Kidney glomerular epithelial cell (primary cell): Measurements from ENCODE around the gene HTN3.
"Not testable (repeated sequence)": the region's sequence is repeated elsewhere in the genome, so short reads cannot be mapped to it uniquely, and the experiment has no call there.

Source experiments
- DNase-seq: peaks from one replicate; lab custom pipeline; 2025; lab: John Stamatoyannopoulos, UW

Gene HTN3

DNA sequence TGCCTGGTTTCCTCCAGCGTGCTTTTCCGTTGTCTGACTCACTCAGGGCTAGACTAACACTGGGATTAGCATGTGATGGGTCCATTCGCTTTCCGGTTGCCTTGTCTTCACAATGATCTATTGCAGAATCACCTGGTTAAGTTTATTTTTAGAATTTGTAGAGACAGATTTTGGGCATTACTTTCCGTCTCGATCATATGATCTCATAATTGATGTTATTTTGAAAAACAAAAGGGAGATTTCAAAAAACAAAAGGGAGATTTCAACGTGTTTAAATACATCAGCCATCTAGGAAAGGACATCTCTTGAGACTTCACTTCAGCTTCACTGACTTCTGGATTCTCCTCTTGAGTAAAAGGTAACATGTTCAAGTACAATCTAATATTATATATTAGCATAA lies at the start of gene HTN3:
Gene HTN3, plus strand, starts transcription at position 301 of the 400 bp plus-strand sequence. CDS start 2,282 bp downstream, outside the sequence.
- not testable (repeated sequence) for DNase-seq

- peak; percentile 42 for DNase-seq
Measured at GRCh38 chr4:69984030-69984443, 44.2 kb upstream of the HTN3 start.

GRCh38 chr4:69986663-69987062 lies 41.6 kb upstream of the HTN3 start:
- no peak for DNase-seq

DNA sequence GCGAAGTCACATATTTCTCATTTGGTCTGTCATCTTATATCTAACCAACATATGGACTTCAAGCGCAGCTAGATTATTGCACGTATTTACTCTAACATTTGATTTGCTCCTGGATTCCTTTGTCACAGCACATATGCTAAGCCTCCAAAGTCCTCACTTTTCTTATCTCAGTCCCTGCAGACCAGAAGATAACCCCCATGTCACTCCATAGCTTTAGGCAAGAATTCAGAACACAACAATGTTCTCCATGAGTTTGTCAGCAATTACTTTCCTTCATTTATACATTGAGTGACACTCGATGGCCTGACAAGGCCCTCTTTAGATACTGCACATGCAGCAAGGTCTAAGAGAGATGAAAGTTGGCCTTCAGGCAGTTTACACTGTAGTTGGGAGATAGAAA lies 37.2 kb upstream of the HTN3 start:
- no peak for DNase-seq

- DNase-seq = no peak
Measured at GRCh38 chr4:69994782-69995181, 33.5 kb upstream of the HTN3 start.

- no peak for DNase-seq
Measured at GRCh38 chr4:69995526-69996016, 32.7 kb upstream of the HTN3 start, which contains the start of gene STATH. STATH (plus strand) TSS chr4:69995966; CDS start chr4:69998438, 2,472 bp downstream.

DNA sequence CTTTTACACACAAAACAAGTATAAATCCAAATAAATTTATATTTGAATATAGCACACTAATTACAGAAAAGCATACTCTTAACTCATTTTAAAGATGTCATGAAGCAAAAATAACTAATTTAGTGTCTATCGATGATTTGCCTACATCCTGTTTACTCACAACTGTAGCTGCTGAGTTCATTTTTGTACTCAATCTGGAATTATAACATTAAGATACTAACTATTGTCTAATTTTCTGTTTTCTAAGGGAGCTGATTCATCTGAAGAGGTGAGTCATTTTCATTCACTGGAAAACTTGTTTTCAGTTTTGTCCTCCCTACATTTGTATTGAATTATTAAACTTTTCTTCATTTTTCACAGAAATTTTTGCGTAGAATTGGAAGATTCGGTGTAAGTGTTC lies 28.8 kb upstream of the HTN3 start:
- DNase-seq = peak; percentile 6

DNA sequence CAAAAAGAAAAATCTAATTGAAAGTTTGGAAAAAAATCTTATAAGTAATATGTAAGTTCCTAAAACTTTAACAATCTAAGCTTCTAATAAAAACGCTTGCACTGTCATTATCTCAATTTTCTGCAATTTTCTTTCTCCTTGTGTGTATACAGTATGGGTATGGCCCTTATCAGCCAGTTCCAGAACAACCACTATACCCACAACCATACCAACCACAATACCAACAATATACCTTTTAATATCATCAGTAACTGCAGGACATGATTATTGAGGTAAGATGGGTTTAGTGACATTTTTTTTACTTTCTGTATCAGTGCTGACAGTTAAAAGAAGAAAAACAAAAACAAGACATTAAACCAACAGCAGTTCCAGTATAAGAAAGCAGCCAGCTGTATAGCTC lies 27.5 kb upstream of the HTN3 start:
- DNase-seq = no peak

DNA sequence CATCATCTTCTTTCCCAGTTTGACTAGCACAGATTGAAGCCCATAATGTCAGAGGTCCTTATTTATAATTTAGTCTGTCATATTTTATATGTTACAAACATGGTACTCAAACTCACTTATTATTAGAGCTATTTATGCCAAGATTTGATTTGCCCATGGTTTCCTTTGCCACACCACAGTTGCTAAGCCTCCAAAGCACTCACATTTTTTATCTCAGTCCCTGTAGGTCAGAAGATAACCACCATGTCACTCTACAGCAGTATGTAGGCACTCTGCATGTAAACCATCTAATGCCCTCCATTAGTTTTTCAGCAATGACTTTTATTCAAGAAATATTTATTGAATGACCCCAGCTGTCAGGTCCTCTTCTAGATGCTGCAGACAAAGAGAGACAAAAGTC lies 25.8 kb upstream of the HTN3 start:
- DNase-seq = no peak

DNA sequence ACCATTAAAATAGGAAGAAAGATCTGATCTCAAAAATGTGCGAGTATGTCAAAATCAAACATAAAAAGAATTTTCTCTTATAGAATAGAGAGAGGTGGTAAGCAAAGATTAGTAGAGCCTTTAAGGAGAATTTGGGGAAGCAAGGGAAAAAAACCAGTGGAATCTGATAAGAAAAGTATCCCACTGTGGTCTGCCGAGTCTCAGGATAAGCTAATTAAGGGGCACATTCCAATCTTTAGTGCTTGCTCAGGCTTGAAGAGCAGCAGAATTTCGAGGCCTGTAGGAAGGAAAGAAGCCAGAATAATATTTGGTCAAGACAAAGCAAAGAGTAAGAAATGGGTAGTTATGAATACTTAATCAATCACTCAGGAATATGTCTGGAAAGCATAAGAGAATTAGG lies 19.5 kb upstream of the HTN3 start:
- DNase-seq = no peak

- DNase-seq = not testable (repeated sequence)
Measured at GRCh38 chr4:70019006-70019405, 9.3 kb upstream of the HTN3 start.

- no peak for DNase-seq
Measured at GRCh38 chr4:70023218-70023617, 5.0 kb upstream of the HTN3 start.

- no peak for DNase-seq
Measured at GRCh38 chr4:70027011-70027410, 1.2 kb upstream of the HTN3 start.

GRCh38 chr4:70037559-70037958 lies 9.3 kb downstream of the HTN3 start:
- not testable (repeated sequence) for DNase-seq

- DNase-seq = not testable (repeated sequence)
Measured at GRCh38 chr4:70039928-70040327, 11.7 kb downstream of the HTN3 start.

- no peak for DNase-seq
Measured at GRCh38 chr4:70041652-70042286, 13.5 kb downstream of the HTN3 start.

DNA sequence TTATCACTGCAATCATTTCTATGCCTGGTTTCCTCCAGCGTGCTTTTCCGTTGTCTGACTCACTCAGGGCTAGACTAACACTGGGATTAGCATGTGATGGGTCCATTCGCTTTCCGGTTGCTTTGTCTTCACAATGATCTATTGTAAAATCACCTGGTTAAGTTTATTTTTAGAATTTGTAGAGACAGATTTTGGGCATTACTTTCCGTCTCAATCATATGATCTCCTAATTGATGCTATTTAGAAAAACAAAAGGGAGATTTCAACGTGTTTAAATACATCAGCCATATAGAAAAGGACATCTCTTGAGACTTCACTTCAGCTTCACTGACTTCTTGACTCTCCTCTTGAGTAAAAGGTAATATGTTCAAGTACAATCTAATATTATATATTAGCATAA lies 21.9 kb downstream of the HTN3 start, which contains the start of gene HTN1:
Gene HTN1, plus strand, starts transcription at position 301 of the 400 bp plus-strand sequence. CDS start 2,639 bp downstream, outside the sequence.
- DNase-seq = not testable (repeated sequence)

GRCh38 chr4:70056534-70056933 lies 28.3 kb downstream of the HTN3 start:
- not testable (repeated sequence) for DNase-seq

DNA sequence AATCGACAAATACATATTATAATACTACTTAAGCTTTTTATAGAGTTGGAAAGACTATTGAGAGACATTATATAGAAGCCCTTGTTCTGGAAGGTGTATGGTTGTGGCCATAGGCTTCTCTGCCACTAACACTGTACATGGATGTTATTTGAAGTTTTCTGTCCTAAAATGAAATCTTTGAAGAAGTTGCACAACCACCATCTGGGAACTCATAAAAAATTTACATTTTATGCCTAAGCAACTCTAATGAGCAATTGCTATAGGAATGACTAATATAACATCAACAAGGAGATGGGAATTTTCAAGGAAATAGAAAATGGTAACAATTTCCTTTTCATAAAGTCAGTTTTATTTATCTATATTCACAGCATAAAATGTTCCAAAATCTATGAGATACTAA lies 29.4 kb downstream of the HTN3 start:
- no peak for DNase-seq

DNA sequence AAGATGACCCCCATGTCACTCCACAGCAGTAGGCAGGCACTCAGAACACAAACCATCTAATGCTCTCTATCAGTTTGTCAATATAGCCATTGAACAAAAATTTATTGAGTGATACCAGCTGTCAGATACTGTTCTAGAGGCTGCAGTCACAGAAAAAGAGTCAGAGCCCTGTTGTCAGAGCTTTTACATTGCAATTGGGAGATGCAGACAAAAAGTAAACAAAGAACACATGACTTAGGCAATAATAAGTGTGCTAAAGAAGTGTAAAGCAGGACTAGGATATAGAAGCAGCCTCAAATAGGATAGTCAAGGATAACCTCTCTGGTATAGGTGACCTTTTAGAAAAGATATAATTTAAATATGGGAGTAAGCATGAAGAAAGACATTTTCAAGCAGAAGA lies 30.9 kb downstream of the HTN3 start:
- DNase-seq = no peak

DNA sequence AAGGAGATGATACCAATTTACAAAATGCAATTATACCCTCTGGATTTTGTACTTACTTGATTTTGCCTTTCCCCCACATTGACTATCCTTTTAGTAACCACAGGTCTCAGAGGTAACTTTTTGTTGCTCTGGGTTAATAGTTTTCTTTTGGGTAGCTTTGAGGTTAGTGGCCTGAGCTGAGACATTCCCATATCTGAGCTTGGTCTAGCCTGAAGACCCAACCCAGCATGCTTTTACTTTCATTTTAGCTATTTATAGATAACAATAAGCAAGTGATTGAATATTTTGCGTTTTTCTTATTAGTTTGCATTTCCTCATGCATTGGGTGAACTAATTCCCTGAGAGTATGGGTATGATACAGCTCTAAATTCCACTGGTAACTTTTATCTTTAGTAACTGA lies 33.7 kb downstream of the HTN3 start:
- DNase-seq = no peak

- no peak for DNase-seq
Measured at GRCh38 chr4:70080205-70080604, 51.9 kb downstream of the HTN3 start.
